ENCODE measurements around the gene MICAL3.
"Not testable (repeated sequence)": the region's sequence is repeated elsewhere in the genome, so short reads cannot be mapped to it uniquely, and the experiment has no call there.

MICAL3 gene

GRCh38 chr22:17770180-17771077 lies 253.9 kb downstream of the MICAL3 start:
- DNase-seq (ENCODE audit: low read depth in 2 of 2, low spot score in 1 of 2): no peak

GRCh38 chr22:17769716-17770082 lies 254.7 kb downstream of the MICAL3 start:
- DNase-seq (ENCODE audit: low read depth in 2 of 2, low spot score in 1 of 2): no peak

GRCh38 chr22:17769013-17769715 lies 255.2 kb downstream of the MICAL3 start:
- DNase-seq (ENCODE audit: low read depth in 2 of 2, low spot score in 1 of 2): no peak

GRCh38 chr22:17767233-17768065 lies 256.9 kb downstream of the MICAL3 start:
- DNase-seq (ENCODE audit: low read depth in 2 of 2, low spot score in 1 of 2): peak in 1 of 2 donors; percentile 17

- not testable (repeated sequence) for DNase-seq (ENCODE audit: low read depth in 2 of 2, low spot score in 1 of 2)
Measured at GRCh38 chr22:17764852-17765251, 259.5 kb downstream of the MICAL3 start.

- no peak for DNase-seq (ENCODE audit: low read depth in 2 of 2, low spot score in 1 of 2)
Measured at GRCh38 chr22:17764036-17764435, 260.3 kb downstream of the MICAL3 start.

- not testable (repeated sequence) for DNase-seq (ENCODE audit: low read depth in 2 of 2, low spot score in 1 of 2)
Measured at GRCh38 chr22:17763442-17763841, 260.9 kb downstream of the MICAL3 start.

- DNase-seq (ENCODE audit: low read depth in 2 of 2, low spot score in 1 of 2): no peak
Measured at GRCh38 chr22:17761138-17761488, 263.2 kb downstream of the MICAL3 start.

GRCh38 chr22:17754233-17754925 lies 270.0 kb downstream of the MICAL3 start:
- DNase-seq (ENCODE audit: low read depth in 2 of 2, low spot score in 1 of 2): no peak

- DNase-seq (ENCODE audit: low read depth in 2 of 2, low spot score in 1 of 2): no peak
Measured at GRCh38 chr22:17753401-17753989, 270.9 kb downstream of the MICAL3 start.

GRCh38 chr22:17751596-17751995 lies 272.8 kb downstream of the MICAL3 start:
- no peak for DNase-seq (ENCODE audit: low read depth in 2 of 2, low spot score in 1 of 2)

- DNase-seq (ENCODE audit: low read depth in 2 of 2, low spot score in 1 of 2): no peak
Measured at GRCh38 chr22:17749605-17750395, 274.6 kb downstream of the MICAL3 start.

- no peak for DNase-seq (ENCODE audit: low read depth in 2 of 2, low spot score in 1 of 2)
Measured at GRCh38 chr22:17748555-17749353, 275.6 kb downstream of the MICAL3 start.

- DNase-seq (ENCODE audit: low read depth in 2 of 2, low spot score in 1 of 2): no peak
Measured at GRCh38 chr22:17746916-17747315, 277.4 kb downstream of the MICAL3 start.

- DNase-seq (ENCODE audit: low read depth in 2 of 2, low spot score in 1 of 2): no peak
Measured at GRCh38 chr22:17744430-17744829, 279.9 kb downstream of the MICAL3 start.

GRCh38 chr22:17743661-17744411 lies 280.5 kb downstream of the MICAL3 start:
- no peak for DNase-seq (ENCODE audit: low read depth in 2 of 2, low spot score in 1 of 2)

GRCh38 chr22:17742527-17742902 lies 281.8 kb downstream of the MICAL3 start:
- DNase-seq (ENCODE audit: low read depth in 2 of 2, low spot score in 1 of 2): peak; percentile 28 to 37

GRCh38 chr22:17741866-17742526 lies 282.4 kb downstream of the MICAL3 start:
- no peak for DNase-seq (ENCODE audit: low read depth in 2 of 2, low spot score in 1 of 2)
